GM12801 (cell line): ENCODE measurements around the gene FAM162B.

ENCODE experiments used
- TF ChIP-seq, protein P1 (sequence below): IDR thresholded peaks from one replicate; pipeline ENCODE4 v1.5.1; 2011; ENCODE audit warnings: control low read depth; ENCODE audit not compliant: insufficient read length; ENCODE audit errors: extremely low read depth

Gene FAM162B

DNA sequence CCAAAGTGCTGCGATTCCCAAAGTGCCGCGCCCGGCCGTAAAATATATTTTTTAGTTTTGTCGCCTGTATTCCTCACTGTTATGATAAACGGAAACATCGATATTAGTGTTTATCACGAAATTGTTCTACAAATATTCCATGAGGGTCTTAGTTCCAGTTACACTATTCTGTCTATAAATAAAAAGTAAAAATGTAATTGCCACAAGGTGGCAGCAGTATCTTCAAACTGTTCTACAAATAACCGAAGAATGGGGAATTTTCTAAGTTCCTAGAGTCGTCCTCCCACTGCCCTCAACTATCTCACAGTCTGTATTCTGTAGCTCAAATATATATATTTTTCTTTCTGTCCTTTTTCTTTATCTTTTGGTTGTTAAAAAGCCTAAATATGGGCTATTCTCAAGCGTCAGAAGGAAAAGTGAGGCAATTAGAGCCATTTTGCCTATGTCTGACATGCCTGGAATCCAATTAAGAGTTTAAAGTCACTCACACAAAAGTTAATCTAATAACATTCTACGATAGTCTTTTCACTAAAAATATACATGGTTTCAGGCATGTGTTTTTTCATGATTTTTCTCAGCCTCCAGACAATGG, 14.2 kb upstream of the FAM162B start:
- TF ChIP-seq, protein P1, sequence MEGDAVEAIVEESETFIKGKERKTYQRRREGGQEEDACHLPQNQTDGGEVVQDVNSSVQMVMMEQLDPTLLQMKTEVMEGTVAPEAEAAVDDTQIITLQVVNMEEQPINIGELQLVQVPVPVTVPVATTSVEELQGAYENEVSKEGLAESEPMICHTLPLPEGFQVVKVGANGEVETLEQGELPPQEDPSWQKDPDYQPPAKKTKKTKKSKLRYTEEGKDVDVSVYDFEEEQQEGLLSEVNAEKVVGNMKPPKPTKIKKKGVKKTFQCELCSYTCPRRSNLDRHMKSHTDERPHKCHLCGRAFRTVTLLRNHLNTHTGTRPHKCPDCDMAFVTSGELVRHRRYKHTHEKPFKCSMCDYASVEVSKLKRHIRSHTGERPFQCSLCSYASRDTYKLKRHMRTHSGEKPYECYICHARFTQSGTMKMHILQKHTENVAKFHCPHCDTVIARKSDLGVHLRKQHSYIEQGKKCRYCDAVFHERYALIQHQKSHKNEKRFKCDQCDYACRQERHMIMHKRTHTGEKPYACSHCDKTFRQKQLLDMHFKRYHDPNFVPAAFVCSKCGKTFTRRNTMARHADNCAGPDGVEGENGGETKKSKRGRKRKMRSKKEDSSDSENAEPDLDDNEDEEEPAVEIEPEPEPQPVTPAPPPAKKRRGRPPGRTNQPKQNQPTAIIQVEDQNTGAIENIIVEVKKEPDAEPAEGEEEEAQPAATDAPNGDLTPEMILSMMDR = no peak

GRCh38 chr6:116773886-116774285, 8.4 kb upstream of the FAM162B start:
- TF ChIP-seq, protein P1 = no peak

- TF ChIP-seq, protein P1 = no peak
These were observed 6.9 kb upstream of the FAM162B start for GRCh38 chr6:116772450-116772849.

- TF ChIP-seq, protein P1 = no peak
These were observed 2.2 kb upstream of the FAM162B start for GRCh38 chr6:116767715-116768114.

GRCh38 chr6:116766506-116767176, 1.1 kb upstream of the FAM162B start:
- TF ChIP-seq, protein P1 = no peak

DNA sequence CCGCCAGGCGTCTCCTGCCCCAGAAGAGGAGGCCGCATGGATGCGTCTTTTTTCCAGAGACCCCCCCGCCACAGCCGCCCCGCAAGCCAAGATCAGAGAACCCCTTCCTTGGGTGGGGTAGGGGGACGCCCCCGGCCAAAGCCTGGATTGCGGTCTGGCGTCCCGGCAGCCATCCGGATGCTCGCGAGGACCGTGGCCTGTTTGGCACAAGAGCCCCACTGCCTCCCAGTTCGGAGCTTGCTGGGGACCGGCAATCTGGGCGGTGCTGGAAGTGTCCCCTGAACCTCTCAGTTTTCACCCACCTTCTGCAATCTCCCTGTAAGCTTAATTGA, 924 bp downstream of the FAM162B start:
- TF ChIP-seq, protein P1 = no peak

DNA sequence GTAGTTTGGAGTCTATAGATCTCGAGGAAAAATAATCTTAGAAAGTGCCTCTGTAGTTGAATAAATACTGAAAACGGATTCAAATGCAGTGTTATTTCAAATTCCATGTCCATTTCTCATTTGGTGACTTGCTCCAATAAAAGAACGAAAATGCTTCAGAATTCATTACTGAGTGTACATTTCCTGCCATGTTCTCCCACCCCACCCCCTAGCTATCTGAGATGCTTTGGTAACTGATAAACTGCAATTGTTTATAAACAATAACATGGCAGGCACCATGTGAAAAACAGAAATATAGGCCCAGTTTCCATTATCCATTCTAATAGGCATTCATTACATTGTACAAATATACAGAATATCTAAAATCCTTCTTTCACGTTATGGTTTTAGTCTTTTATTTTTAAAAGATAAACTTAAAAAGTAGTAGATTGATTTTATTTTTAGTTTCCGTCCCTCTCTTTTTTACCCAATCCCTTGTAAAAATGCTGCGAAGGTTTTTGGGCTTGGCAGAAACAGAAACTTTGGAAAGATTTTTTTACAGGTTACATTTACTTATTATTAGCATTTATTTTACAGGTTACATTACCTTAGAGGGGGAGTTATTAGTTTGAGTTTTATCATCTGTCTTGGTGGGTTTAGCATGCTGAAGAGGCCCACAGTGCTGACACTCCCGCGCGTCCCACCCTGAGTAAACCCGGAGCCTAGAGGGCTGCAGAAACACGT, 1.5 kb downstream of the FAM162B start:
- TF ChIP-seq, protein P1 = no peak
